GM18526 (cell line): Measurements from ENCODE around the gene SPATA20.

Experiments
- POLR2A ChIP-seq: IDR thresholded peaks from 3 replicates; pipeline ENCODE4 v1.6.1; 2011; ENCODE audit not compliant: insufficient read length; ENCODE audit errors: extremely low read depth

SPATA20 gene

DNA sequence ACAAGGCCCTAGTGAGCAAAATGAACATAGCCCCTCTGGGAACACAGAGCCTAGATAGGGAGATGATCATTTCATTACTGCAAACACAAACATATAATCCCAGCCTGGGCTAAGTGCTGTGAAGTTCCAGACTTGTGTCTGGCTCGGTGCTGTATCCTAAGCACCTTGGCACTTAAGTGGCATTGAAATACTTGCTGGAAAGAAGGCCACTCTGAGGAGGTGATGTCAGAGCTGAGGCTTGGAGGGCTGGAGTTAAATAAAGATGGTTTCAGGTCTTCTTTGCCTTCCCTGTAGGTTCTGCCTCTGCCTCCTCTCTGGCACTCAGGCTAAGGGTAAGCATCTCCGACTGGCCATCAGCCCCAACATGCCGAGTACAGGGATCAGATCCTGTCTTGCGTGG is 11.1 kb downstream of the SPATA20 start:
- TF ChIP-seq POLR2A = no peak

DNA sequence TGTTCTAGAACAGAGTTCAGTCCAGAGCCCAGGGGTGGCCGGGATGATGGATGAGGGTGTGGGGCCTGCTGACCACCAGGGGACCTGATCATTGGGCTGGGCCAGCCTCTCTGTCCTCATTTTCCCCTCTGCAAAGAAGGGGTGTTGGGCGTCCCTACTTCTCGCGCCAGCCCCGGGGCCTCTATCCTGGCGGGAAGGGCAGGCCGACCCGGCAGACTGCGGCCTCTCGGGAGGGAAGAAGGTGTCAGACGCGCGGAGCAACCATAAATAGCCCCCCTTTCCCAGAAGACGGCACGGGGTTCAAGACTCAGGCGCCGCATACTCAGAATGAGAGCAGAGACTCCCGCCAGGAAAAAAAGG is 11.6 kb downstream of the SPATA20 start:
- no peak for TF ChIP-seq POLR2A

DNA sequence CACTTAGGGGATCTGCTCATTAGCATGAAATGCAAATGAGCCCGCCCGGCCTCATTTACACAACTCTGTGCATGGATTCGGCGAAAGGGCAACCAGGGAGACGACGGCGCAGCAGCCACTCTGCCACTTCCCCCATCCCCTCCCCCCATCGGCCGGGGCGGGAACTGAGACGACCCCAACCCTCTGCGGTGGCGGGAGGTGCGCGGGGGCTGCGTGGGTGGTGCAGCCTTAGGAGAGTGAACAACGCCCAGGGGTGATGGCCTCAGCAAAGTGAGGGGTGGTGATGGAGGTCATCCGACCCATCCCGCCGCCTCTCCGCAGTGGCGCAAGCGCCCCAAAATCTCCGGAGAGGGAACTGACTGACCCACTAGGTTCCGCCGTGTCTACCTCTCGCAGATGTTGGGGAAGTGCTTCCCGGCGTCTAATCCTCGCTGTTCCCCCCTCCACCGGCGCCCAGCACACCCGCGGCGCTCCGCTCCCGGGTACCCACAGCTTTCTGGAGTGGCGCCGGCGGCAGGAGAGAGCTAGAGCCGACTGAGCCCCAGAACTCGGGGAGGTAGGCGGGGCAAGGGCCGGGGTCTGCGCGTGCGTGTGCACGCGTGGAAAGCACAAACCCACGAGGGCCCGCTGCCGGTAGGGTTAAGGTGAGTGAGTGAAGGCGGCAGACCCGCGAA is 12.1 kb downstream of the SPATA20 start:
- TF ChIP-seq POLR2A = no peak

DNA sequence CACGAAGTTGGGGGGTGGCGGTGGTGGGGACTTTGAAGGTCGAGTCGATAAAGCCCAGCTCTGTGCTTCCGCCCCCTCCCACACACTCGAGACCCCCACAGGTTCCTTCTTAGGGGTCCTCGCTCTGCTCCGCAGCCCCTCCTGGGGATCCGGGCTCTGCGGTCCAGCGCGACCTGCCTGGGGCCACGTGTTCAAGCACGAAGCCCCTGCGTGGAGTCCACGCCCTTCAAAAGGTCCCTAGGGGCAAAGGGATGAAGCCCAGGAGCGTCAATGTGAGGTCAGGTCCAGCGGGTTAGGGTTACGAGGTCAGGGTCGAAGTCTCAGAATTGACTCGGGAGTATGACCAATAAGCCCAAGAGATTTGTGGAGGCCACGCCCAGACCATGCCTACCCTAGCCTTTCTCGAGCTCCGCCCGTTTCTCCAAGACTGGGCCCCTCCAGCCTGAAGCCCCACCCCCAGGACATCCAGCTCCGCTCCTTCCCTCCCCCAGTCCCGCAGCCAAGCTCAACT is 12.8 kb downstream of the SPATA20 start:
- no peak for TF ChIP-seq POLR2A

DNA sequence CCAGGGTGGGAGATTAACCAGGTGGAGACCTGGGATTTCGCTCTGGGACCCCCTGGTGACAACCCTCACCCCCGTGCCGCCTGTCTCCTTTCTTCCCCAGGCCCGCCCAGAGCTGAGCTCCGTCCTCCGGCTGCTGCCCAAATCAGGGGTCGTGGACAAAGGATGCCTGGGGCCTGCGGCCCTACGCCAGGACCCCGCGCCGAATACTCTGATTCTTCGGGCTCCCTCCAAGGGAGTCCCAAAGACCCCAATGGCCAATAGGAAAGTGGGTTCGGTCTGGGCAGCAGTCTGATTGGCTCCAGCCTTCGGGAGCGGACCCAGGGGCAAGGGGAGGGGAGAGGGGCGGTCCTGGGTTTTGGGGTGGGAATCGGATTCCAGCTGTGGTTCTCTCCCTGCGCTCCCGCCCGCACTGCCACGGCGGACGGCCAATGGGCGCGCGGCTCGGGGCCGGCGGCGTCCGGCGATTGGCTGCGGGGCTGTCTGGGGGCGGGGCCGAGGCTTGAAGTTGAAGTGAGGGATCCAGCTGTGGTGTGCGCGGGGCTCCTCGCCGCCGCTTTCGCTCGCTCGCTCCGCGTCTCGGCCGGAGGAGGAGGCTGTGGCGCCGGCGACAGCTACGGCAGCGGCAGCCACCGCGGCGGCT is 13.3 kb downstream of the SPATA20 start, which contains the start of gene CACNA1G:
CACNA1G (plus strand) TSS at position 531 of the 640 bp plus-strand sequence. CDS start 745 bp downstream, outside the sequence.
- no peak for TF ChIP-seq POLR2A

DNA sequence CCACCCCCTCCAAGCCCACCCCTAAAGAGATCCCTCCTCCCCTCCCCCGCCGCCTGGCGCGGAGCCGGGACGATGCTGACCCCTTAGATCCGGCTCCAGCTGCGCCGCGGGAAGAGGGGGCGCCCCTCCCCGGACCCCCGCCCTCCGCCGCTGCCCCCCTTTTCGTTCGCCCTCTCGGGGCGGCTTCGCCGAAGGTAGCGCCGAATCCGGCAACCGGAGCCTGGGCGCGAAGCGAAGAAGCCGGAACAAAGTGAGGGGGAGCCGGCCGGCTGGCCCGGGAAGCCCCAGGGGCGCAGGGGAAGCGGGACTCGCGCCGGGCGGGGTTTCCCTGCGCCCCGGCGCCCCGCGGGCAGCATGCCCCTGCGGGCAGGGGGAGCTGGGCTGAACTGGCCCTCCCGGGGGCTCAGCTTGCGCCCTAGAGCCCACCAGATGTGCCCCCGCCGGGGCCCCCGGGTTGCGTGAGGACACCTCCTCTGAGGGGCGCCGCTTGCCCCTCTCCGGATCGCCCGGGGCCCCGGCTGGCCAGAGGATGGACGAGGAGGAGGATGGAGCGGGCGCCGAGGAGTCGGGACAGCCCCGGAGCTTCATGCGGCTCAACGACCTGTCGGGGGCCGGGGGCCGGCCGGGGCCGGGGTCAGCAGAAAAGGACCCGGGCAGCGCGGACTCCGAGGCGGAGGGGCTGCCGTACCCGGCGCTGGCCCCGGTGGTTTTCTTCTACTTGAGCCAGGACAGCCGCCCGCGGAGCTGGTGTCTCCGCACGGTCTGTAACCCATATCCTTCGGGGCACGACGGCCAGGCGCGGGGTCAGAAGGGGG is 14.2 kb downstream of the SPATA20 start:
- no peak for TF ChIP-seq POLR2A

DNA sequence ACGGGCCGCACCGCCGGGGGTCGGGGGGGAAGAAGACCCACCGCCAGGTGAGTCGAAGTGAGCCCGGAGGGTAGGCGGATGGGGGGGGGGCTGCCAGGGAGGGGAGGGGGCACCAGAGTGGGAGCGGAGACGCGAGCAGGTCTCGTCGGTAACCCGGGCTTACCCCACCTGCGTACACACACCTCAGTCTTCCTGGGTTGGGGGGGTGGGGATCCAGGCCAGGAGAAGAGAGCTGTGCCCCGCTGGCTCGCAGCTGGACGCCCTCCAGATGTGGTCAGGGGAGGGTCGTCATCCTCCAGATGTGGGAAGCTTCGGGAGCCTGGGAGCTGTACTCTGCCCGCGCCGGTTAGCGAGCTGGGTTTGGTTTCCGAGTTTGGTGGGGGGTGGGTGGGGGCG is 14.8 kb downstream of the SPATA20 start:
- TF ChIP-seq POLR2A = no peak

DNA sequence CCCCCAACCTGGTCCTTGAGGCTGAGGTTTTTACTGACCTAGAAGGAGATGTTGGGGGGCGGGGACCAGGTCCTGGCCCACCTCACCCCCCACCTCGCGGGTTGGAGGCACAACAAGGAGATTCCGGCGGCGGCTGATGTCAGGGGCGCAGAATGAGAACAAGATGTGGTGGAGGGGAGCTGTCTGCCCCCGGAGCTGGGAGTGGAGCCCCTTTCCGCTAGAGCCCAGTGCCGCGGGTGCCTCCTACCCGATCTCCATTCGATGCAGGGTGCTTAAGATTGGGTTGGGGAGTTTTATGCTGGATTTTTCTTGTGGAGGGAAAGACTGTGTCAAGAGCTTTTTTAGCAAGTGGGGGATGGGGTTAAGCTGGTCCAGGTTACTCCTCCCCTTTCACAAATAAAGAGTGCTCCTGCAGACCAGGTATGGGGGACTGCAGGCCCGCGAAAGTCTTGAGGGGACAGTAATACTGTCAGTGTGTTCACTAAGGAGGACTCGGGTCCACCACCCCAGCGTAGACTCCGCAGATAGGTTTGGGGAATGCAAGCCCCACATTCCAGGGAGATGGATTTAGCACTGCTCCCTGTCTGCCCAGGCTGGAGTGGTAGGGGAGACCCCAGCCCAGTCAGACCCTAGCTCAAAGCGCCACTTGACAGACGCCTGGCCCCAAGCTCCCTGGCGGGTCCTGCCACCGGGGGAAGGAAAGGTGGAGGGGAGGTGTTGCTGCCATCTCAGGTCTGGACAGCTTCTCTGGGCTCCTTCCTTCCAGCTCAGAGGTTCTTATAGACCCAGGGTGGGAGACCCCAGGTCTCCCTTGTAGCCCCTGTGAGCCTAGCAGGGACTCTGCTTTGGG is 15.5 kb downstream of the SPATA20 start:
- no peak for TF ChIP-seq POLR2A

DNA sequence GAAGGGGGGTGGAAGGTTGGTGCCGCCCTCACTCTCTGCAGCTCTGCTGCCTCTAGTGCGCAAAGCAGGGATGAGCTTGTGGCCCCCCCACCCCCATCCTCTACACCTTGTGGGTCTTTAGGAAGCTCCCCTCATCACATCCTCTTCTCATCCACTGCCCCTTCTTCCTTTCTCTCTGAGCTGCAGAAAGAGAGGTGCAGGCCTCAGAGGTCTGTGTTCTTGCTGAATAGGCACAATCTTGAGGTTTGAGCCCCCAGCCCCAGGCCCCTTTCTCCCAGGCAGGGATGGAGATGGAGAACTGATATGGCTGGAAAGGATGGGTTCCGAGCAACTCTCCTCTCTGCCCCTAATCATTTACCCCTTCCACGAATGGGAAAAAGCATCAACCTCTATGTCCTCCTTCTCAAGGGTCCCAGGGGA is 16.1 kb downstream of the SPATA20 start:
- TF ChIP-seq POLR2A = no peak

DNA sequence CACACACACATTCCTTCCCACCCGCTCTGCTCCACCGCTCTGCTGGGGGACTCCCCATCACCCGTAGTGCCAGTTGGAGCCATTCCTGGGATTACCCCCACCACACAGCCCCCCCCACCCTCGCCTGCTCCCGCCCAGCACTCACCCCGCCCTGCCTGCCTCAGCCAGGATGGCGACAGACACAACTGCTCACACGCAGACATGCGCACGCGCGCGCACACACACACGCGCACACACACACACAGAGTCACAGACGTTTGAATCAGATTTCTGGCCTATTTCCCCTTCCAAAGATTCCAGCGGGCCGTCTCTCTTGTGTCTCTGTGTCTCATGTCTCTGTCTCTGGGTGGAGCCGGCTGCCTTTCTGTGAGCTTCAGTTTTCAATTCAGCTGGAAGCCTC is 17.9 kb downstream of the SPATA20 start:
- no peak for TF ChIP-seq POLR2A

DNA sequence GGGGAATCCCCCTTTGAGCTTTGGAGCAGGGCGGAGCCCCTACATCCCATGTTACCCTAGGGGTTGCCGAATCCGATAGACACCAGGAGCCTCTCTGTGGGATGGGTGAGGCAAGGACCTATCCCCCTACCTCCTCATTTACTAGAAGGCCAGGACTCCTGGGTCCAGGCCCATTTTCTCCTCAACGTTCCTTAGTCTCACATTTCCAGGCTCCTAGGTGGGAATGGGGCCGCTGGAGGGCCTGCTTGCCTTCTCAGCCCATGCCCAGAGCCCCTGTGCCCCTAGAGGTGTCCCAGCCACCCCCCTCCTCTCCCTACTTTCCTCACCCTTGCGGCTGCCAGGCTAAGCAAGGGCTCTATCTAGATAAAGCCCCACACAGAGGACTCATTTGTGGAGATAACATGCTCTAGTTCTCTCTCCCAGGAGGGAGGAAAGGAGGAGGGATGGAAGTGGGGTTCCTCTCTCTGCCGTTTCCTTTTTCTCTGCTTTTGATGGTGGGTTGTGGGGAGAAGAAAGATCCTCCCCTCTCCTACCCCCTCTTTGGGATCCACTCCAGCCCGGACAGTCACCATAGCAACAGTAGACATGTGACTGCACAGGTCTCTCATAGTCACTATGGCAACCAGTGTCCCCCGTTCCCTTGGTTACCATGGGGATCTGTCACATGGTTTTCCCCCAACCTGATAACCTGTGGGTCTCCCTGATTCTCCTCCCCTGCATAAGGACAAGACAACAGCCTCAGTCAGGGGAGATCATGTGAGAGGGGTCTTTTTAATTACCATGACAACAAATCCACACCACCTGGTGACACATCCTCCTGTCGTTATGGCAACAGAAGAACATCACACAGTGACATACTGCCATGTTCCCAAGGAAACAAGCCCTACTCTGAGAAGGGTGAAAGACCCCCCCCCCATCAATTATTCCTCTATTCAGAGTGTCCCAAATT is 18.7 kb downstream of the SPATA20 start:
- no peak for TF ChIP-seq POLR2A

DNA sequence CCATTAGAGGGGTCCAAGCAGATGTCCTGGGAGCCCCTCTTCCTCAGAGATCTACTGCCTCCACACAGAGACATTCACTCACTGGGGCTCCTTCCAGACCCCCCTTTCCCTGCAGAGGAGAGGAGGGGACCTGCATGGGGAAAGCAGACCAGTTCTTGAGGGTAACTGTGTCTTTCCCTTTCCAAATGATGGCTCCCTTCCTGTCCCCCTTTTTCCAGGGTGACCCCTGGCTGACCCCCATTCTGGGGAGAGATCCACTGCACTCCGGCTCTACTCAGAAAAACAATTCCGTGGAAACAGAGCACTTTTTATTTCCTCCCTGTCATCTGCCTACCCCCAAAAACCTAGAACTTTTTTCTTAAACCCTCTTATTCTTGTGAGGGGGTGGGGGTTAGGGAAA is 19.9 kb downstream of the SPATA20 start:
- no peak for TF ChIP-seq POLR2A

DNA sequence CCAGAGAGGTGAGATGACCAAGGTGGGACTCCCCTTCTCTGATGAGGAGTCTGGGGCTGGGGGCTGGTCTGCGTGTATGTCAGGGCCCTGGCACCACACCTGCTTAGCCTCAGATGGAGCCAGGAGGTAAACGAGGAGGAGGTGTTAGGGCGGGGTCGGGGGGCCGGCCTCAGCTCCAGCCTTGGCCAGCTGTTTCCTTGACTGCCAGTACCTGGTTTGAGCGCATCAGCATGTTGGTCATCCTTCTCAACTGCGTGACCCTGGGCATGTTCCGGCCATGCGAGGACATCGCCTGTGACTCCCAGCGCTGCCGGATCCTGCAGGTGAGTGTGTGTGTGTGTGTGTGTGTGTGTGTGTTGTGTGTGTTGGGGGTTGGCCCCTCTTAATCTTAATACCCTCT is 21.7 kb downstream of the SPATA20 start:
- no peak for TF ChIP-seq POLR2A

DNA sequence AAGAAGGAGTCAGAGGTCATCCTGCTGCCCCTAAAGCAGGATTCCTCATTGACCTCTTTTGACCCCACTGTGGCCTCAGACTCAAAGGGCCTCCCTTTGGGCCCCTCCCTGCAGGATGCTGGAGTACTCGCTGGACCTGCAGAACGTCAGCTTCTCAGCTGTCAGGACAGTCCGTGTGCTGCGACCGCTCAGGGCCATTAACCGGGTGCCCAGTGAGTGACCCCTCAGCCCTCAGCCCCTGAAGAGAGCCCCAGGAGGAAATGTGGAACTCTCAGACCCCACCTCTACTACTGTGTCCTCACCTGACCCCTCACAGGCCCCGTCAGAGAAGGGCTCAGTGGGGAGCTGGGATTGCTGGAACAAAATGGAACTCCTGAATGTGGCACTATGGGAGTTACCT is 22.6 kb downstream of the SPATA20 start:
- TF ChIP-seq POLR2A = no peak
